HG02840 (cell line): ENCODE measurements around the gene TMLHE.
A peak's percentile ranks its signal among the peaks of the same experiment; 100 is the strongest.
"Not testable (repeated sequence)": the region's sequence is repeated elsewhere in the genome, so short reads cannot be mapped to it uniquely, and the experiment has no call there.

Experiments used
- ATAC-seq: cut with Tn5 transposase; IDR thresholded peaks from one replicate; pipeline ENCODE4 v1.9.1; 2021; ENCODE audit warnings: mild to moderate bottlenecking, moderate library complexity, moderate number of reproducible peaks; ENCODE audit not compliant: unreplicated experiment, low FRiP score

Gene TMLHE

DNA sequence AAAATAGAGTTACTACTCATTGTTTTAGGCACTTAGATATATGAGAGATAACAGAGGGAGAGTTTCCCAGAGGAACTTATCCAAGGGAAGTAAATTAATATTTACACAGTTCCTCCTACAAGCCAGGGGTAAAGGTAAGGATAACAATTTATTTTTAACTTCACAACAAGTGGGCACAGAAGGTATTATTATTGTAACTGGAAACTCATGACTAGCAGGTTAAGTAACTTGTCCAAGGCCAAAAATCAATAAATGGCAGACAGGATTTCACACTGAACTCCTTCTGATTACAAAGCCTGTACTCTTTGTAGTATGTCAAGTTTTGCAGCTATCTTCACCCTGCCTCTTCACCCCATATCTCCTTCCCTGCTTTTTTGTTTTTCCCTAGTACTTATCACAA lies 107.5 kb downstream of the TMLHE start:
- no peak for ATAC-seq

- ATAC-seq, result not testable (repeated sequence)
These were observed 117.6 kb downstream of the TMLHE start for GRCh38 chrX:155495134-155495533.

DNA sequence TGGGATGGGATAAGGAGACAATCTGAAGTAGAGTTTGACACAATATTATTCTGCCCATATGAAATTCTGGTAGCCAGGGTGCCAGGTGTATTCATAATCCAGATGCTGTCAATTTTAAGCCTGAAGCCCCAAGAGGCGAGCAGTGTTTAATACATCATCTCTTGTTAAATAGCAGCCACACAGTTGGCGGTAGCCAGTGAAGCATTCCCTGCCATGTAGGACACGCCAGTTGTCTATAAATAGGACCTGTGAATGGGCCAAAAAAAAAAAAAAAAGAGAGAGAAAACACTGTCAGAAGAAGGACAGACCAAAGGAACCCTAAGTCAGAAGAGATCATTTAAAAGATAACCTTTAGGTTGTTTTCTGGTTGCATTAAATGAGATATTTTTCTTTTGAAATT lies 121.3 kb downstream of the TMLHE start:
- not testable (repeated sequence) for ATAC-seq

DNA sequence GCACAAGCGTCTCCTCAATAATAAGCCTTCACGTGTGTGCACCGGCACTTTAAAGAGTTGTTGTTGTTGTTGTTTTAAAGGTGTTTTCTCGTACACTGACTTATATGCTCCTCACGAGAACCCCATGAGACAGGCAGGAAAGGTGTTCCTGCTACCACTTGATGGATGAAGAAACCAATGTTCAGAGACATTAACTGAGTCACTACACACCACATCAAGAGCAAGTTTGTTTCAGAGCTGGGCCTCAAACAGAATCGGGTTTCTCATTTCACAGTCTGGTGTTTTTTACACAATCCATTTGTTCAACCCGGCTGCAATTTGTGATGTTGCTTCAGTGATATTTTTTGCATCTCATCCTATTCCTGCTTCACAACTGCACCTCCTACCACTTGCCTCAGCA lies 135.6 kb downstream of the TMLHE start:
- not testable (repeated sequence) for ATAC-seq

GRCh38 chrX:155466269-155466938 lies 146.3 kb downstream of the TMLHE start:
- not testable (repeated sequence) for ATAC-seq

DNA sequence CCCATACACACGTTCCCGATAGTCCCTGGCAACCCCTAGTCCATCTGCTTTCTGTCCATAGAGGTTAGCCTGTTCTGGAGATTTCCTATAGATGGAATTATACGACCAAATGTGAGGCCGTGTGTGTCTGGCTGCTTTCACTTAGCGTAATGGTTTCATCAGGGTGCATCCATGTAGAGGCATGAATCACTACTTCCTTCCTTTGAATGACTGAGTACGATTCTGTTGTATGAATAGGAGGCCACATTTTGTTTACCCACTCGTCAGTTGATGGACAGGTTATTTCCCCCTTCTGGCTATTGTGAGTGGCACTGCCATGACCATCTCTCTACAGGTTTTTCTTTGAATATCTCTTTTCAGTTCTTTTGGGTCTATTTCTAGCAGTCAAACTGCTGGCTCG lies 152.3 kb downstream of the TMLHE start:
- not testable (repeated sequence) for ATAC-seq

- peak; percentile 72 for ATAC-seq
These were observed 154.3 kb downstream of the TMLHE start, which contains the start of gene F8A3 for GRCh38 chrX:155458471-155458870. Gene F8A3, minus strand, starts transcription at chrX:155458620. Its CDS starts 20 bp downstream, at chrX:155458600.

DNA sequence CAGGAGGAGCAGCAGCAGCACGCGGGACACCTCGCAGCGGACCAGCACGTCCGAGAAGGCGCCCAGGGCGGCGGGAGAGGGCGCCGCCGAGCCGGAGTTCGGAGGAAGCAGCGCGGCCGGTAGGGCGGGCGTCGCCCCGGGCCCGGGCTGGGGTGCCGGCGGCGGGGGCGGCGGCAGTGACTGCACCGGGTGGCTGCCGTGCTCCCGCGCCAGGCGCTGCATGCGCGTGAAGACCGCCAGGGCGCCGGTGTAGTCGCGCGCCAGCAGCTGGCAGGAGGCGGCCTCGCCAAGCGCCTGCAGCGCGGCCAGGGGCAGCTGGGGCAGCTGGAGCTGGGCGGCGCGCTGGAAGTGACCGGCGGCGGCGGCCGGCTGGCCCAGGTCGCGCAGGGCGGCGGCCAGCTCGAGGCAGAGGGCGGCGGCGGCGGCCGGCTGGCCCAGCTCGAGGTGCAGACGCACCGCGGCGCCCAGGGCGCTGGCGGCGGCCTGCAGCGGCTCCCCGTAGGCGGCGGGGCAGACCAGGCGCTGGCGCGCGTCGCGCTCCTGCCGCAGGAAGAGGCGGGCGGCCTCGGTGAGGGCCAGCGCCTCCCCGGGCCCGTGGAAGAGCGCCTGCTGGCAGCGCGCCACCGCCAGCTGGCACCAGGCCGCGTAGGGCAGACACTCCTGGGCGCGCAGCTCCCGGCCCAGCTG lies 154.8 kb downstream of the TMLHE start:
- ATAC-seq, result peak; percentile 51

GRCh38 chrX:155441097-155441496 lies 171.7 kb downstream of the TMLHE start:
- ATAC-seq, result no peak
